ENCODE data around the gene SDR39U1.

Gene SDR39U1

GRCh38 chr14:24390701-24391468, 51.7 kb downstream of the SDR39U1 start:
- no peak for DNase-seq (ENCODE audit: low read depth in 2 of 2)
